Chondrocyte (in vitro differentiated cells): Measurements from ENCODE around the gene ASIC3. TPM values are rescaled to one million over a fixed set of nuclear protein-coding genes. Genes with fewer than 3 reads are reported as not detected.

Source experiments
- DNase-seq: peaks from one replicate; pipeline ENCODE4 v3.0.0; 2021; ENCODE audit warnings: mixed read lengths, low spot score
- H3K27ac Mint-ChIP-seq: one replicate; pipeline ENCODE4 v1.8.0; 2021; ENCODE audit warnings: mild to moderate bottlenecking, moderate library complexity, mixed read lengths; ENCODE audit not compliant: unreplicated experiment
- H3K27me3 Mint-ChIP-seq: 2 replicates; pipeline ENCODE4 v1.8.0; 2021; ENCODE audit warnings: low read depth, mixed read lengths
- H3K36me3 Mint-ChIP-seq: 2 replicates; pipeline ENCODE4 v1.8.0; 2021; ENCODE audit warnings: low read depth, mixed read lengths
- H3K4me1 Mint-ChIP-seq: 2 replicates; pipeline ENCODE4 v1.8.0; 2021; ENCODE audit warnings: low read depth, mild to moderate bottlenecking, mixed read lengths
- H3K4me3 Mint-ChIP-seq: one replicate; pipeline ENCODE4 v1.8.0; 2021; ENCODE audit warnings: mild to moderate bottlenecking, moderate library complexity, mixed read lengths; ENCODE audit not compliant: unreplicated experiment
- H3K9me3 Mint-ChIP-seq: 2 replicates; pipeline ENCODE4 v1.8.0; 2021; ENCODE audit warnings: low read depth, mixed read lengths
- total RNA-seq: library from RNA; stranded (reverse); gene quantifications from 3 replicates; pipeline ENCODE4 v1.2.1, GENCODE V29; 2021
- TF ChIP-seq, protein P1 (sequence below): fragments of 200-600 bp; sonication (generic); IDR thresholded peaks from 2 replicates; pipeline ENCODE4 v1.5.0; 2021; ENCODE audit warnings: antibody characterized with exemption, mild to moderate bottlenecking, moderate library complexity

Gene ASIC3
- total RNA-seq, 1 donor from 2014 or later: 2.4 TPM

DNA sequence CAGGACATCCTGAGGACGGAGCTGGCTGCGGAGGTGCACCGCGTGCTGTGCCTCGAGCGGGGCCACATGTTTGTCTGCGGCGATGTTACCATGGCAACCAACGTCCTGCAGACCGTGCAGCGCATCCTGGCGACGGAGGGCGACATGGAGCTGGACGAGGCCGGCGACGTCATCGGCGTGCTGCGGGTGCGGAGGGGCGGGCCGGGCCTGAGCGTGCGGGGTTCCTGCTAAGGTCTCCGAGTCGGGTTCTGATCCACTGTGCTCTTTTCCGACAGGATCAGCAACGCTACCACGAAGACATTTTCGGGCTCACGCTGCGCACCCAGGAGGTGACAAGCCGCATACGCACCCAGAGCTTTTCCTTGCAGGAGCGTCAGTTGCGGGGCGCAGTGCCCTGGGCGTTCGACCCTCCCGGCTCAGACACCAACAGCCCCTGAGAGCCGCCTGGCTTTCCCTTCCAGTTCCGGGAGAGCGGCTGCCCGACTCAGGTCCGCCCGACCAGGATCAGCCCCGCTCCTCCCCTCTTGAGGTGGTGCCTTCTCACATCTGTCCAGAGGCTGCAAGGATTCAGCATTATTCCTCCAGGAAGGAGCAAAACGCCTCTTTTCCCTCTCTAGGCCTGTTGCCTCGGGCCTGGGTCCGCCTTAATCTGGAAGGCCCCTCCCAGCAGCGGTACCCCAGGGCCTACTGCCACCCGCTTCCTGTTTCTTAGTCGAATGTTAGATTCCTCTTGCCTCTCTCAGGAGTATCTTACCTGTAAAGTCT lies 34.4 kb upstream of the ASIC3 start:
- DNase-seq: no peak
- H3K36me3 Mint-ChIP-seq: no peaks in the 10 kb centered on the region
- H3K9me3 Mint-ChIP-seq: no peaks in the 10 kb centered on the region
- peaks cover 22% of the 10 kb centered on the region for H3K4me1 Mint-ChIP-seq
- H3K27me3 Mint-ChIP-seq: peaks cover 23% of the 10 kb centered on the region
- TF ChIP-seq, protein P1, sequence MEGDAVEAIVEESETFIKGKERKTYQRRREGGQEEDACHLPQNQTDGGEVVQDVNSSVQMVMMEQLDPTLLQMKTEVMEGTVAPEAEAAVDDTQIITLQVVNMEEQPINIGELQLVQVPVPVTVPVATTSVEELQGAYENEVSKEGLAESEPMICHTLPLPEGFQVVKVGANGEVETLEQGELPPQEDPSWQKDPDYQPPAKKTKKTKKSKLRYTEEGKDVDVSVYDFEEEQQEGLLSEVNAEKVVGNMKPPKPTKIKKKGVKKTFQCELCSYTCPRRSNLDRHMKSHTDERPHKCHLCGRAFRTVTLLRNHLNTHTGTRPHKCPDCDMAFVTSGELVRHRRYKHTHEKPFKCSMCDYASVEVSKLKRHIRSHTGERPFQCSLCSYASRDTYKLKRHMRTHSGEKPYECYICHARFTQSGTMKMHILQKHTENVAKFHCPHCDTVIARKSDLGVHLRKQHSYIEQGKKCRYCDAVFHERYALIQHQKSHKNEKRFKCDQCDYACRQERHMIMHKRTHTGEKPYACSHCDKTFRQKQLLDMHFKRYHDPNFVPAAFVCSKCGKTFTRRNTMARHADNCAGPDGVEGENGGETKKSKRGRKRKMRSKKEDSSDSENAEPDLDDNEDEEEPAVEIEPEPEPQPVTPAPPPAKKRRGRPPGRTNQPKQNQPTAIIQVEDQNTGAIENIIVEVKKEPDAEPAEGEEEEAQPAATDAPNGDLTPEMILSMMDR: no peak
- H3K4me3 Mint-ChIP-seq: no peak overlapping the region
- H3K27ac Mint-ChIP-seq: no peak overlapping the region

DNA sequence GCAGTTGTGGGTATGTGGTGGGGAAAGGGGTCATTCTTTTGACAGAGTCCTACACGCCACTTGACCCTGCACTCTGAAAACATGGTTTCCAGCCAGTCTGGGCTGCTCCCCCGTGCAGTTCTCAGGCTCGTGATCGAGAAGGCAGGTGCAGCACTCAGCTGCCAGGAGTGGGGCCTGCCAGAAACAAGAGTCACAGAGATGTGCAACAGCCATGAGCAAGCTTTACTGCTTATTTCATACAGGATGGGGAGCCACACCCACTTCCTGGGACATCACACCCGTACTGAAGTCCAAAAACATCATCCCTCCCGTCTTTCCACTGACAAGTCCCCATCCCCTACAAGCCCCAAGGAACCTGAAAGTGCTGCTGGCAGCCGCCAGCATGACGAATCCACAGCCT lies 33.4 kb upstream of the ASIC3 start:
- peaks cover 29% of the 10 kb centered on the region for H3K27me3 Mint-ChIP-seq
- H3K4me1 Mint-ChIP-seq: peaks cover 26% of the 10 kb centered on the region
- no peaks in the 10 kb centered on the region for H3K36me3 Mint-ChIP-seq
- TF ChIP-seq, protein P1: no peak
- no peak for DNase-seq
- no peak overlapping the region for H3K4me3 Mint-ChIP-seq
- no peaks in the 10 kb centered on the region for H3K9me3 Mint-ChIP-seq
- no peak overlapping the region for H3K27ac Mint-ChIP-seq

DNA sequence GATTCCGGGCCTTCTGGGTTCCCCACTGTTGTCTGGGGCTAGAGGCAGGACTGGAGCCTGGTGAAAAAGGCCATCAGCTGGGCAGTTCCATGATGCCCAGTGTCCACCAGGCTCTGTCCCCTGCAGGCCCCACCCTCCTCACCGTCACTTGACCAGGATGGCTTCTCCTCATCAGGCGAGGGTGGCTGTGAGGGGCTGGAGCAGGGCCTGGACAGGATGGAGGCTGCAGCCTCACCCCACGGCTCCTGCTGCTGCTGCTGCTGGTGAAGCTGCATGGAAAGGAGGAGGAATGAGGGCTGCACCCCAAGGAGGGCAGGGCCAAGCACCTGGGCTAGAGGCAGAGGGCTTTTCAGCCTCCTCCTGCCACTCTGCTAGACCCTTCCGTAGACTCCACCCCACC lies 32.4 kb upstream of the ASIC3 start:
- no peaks in the 10 kb centered on the region for H3K36me3 Mint-ChIP-seq
- no peak overlapping the region for H3K4me3 Mint-ChIP-seq
- TF ChIP-seq, protein P1: no peak
- no peak overlapping the region for H3K27ac Mint-ChIP-seq
- no peak for DNase-seq
- peaks cover 32% of the 10 kb centered on the region for H3K27me3 Mint-ChIP-seq
- peaks cover 30% of the 10 kb centered on the region for H3K4me1 Mint-ChIP-seq
- H3K9me3 Mint-ChIP-seq: no peaks in the 10 kb centered on the region

DNA sequence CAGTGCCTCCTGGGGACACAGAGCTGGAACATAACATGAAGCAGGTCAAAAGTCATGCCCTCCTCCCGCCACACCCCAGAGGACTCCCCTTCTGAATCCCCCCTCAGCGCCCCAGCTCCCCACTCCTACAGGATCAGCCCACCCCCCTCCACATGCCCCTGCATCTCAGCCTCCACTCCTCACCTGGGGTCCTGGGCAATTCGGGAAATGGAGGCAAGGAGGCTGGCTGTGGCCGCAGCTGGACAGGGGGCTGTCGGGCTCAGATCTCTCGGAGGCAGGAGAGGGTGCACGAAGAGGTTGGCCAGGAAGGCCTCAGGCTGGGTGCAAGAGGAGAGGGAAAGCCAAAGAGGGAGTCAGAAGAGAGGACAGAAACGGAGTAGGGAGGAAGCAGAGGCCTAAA lies 31.8 kb upstream of the ASIC3 start:
- Mint-ChIP-seq H3K4me3 (no peak overlapping the region), H3K27me3 (peaks cover 32% of the 10 kb centered on the region), H3K27ac (no peak overlapping the region), H3K36me3 (no peaks in the 10 kb centered on the region), H3K9me3 (no peaks in the 10 kb centered on the region), H3K4me1 (peaks cover 28% of the 10 kb centered on the region)
- no peak for DNase-seq
- TF ChIP-seq, protein P1: no peak

DNA sequence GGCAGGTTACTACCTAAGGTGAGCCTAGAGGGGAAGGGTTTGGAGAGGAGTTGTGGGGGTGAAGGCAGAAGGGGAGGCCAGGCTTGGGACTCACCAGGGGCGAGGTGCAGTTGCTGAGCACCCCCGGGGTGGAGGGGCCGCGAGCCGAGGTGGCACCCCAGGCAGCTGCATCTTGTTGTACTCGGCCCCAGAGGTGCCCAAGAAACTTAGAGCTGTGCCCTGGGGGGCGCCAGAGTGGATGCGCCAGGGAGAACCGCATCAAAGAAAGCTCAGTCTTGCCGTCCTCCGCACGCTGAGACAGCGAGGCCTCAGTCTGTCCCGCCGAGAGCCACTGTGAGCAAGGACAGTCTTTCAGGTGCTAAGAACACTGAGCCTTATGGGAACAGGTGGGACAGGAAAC lies 31.4 kb upstream of the ASIC3 start:
- Mint-ChIP-seq H3K27me3 (peaks cover 29% of the 10 kb centered on the region), H3K9me3 (no peaks in the 10 kb centered on the region)
- no peak for DNase-seq

More for the DNA sequence above, 31.4 kb upstream of the ASIC3 start:
- Mint-ChIP-seq H3K36me3 (no peaks in the 10 kb centered on the region), H3K27ac (no peak overlapping the region), H3K4me3 (no peak overlapping the region), H3K4me1 (peaks cover 28% of the 10 kb centered on the region)
- TF ChIP-seq, protein P1: no peak
